ENCODE data around the gene TMPRSS9. TPM values are rescaled to one million over a fixed set of nuclear protein-coding genes. Genes with fewer than 3 reads are reported as not detected.

Gene TMPRSS9
- total and polyA plus RNA-seq, 10 donors, result 0.70 to 4.3 (median 2.7) TPM

GRCh38 chr19:2360833-2361232 is 768 bp downstream of the TMPRSS9 start:
- 58 to 81% (median 69%) methylated on average over 5 to 11 of the region's 11 CpGs for WGBS, 5 donors
- Histone ChIP-seq H3K4me3 (no peak overlapping the region), H3K27me3 (replicated peaks in 1 of 7) (peaks cover 0 to 61% (median 26%) of the 10 kb centered on the region in 7 donors), H3K4me1 (peaks cover 0 to 16% (median 0%) of the 10 kb centered on the region in 6 donors), H3K36me3 (no peaks in the 10 kb centered on the region), H3K9me3 (no peaks in the 10 kb centered on the region), H3K27ac (no peak overlapping the region)
- intact Hi-C loops (cut with DNase I; ENCODE audit: low total_unique reads), result no loop called here
- TF ChIP-seq CTCF (IDR thresholded peaks at IDR 0.05 in 8 of 11, conservative IDR thresholded peaks at IDR 0.05 in 3 of 11), result no peak
- no peak for TF ChIP-seq POLR2A (IDR thresholded peaks at IDR 0.05)
- TF ChIP-seq POLR2AphosphoS5 (IDR thresholded peaks at IDR 0.05), result no peak
- no peak for DNase-seq

- TF ChIP-seq POLR2AphosphoS5 (IDR thresholded peaks at IDR 0.05) (no peak), CTCF (IDR thresholded peaks at IDR 0.05 in 8 of 11, conservative IDR thresholded peaks at IDR 0.05 in 3 of 11) (no peak), POLR2A (IDR thresholded peaks at IDR 0.05) (no peak)
- intact Hi-C loops (cut with DNase I; ENCODE audit: low total_unique reads), result no loop called here
- WGBS, 5 donors, result 21 to 60% (median 33%) methylated on average over 19 to 24 of the region's 24 CpGs
- H3K9me3 ChIP-seq, result no peaks in the 10 kb centered on the region
- no peak overlapping the region for H3K27ac ChIP-seq
- H3K36me3 ChIP-seq, result no peaks in the 10 kb centered on the region
- H3K27me3 ChIP-seq (replicated peaks in 1 of 7), result peaks cover 0 to 61% (median 26%) of the 10 kb centered on the region in 7 donors
- DNase-seq, result no peak
- no peak overlapping the region for H3K4me3 ChIP-seq
- H3K4me1 ChIP-seq, result peaks cover 0 to 16% (median 0%) of the 10 kb centered on the region in 6 donors
Observed at GRCh38 chr19:2361246-2362045, 1.4 kb downstream of the TMPRSS9 start.

- H3K36me3 ChIP-seq, result no peaks in the 10 kb centered on the region
- no peak overlapping the region for H3K27ac ChIP-seq
- DNase-seq, result no peak
- H3K4me3 ChIP-seq, result no peak overlapping the region
- intact Hi-C loops (cut with DNase I; ENCODE audit: low total_unique reads), result no loop called here
- TF ChIP-seq CTCF (IDR thresholded peaks at IDR 0.05 in 8 of 11, conservative IDR thresholded peaks at IDR 0.05 in 3 of 11) (no peak), POLR2A (IDR thresholded peaks at IDR 0.05) (no peak), POLR2AphosphoS5 (IDR thresholded peaks at IDR 0.05) (no peak)
- H3K27me3 ChIP-seq (replicated peaks in 1 of 7), result peaks cover 0 to 61% (median 26%) of the 10 kb centered on the region in 7 donors
- H3K9me3 ChIP-seq, result peaks cover 0 to 4% (median 0%) of the 10 kb centered on the region in 8 donors
- peaks cover 0 to 16% (median 0%) of the 10 kb centered on the region in 6 donors for H3K4me1 ChIP-seq
- WGBS, 5 donors, result 87 to 94% (median 88%) methylated on average over 11 of the region's 11 CpGs
Observed at GRCh38 chr19:2362046-2362969, 2.2 kb downstream of the TMPRSS9 start.
